ENCODE measurements around the gene CPVL.

- TF ChIP-seq, protein P1, sequence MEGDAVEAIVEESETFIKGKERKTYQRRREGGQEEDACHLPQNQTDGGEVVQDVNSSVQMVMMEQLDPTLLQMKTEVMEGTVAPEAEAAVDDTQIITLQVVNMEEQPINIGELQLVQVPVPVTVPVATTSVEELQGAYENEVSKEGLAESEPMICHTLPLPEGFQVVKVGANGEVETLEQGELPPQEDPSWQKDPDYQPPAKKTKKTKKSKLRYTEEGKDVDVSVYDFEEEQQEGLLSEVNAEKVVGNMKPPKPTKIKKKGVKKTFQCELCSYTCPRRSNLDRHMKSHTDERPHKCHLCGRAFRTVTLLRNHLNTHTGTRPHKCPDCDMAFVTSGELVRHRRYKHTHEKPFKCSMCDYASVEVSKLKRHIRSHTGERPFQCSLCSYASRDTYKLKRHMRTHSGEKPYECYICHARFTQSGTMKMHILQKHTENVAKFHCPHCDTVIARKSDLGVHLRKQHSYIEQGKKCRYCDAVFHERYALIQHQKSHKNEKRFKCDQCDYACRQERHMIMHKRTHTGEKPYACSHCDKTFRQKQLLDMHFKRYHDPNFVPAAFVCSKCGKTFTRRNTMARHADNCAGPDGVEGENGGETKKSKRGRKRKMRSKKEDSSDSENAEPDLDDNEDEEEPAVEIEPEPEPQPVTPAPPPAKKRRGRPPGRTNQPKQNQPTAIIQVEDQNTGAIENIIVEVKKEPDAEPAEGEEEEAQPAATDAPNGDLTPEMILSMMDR (IDR thresholded peaks at IDR 0.05), result no peak
- no peak for TF ChIP-seq EZH2 (IDR thresholded peaks at IDR 0.05)
Measured at GRCh38 chr7:29090151-29090805, 56.1 kb downstream of the CPVL start.

All from neural progenitor cell (in vitro differentiated cells).